HS-27A (cell line): ENCODE measurements around the gene LMBR1.
"Not testable (repeated sequence)": the region's sequence is repeated elsewhere in the genome, so short reads cannot be mapped to it uniquely, and the experiment has no call there.

Experiments
- DNase-seq: peaks from one replicate; pipeline ENCODE4 v3.0.0-alpha.2; 2012; ENCODE audit warnings: low read depth, missing footprints

Gene LMBR1

DNA sequence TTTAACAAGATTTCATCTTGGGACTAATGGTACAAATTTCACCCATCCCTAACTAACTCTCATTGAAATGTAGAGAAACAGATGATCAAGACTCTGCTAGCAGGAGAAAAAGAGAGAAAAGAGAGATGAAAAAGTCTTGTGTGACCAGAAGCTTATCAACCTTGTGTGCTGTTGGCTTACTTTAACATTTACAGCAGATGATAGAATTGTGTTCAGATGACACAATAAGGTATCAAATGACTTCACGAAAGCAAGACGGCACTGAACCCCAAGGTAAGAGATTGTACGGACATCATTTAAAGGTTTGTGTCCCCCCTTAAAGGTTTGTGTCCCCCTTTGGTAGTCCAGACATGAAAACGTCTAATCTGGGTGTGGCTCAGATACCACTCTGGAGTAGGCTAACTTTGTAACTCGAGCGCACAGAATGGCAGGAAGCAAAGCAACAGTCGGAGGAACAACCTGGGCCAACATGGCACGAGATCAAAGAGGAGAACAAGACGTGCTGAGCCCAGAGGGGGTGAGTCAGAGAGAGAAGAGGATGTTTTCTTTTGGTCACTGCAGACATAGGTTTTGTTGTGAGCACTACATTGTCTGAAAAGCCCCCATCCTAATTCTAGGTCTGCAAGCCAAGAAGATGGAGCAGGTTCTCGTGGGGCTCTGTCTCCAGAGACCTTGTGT, 10.4 kb upstream of the LMBR1 start:
- no peak for DNase-seq

DNA sequence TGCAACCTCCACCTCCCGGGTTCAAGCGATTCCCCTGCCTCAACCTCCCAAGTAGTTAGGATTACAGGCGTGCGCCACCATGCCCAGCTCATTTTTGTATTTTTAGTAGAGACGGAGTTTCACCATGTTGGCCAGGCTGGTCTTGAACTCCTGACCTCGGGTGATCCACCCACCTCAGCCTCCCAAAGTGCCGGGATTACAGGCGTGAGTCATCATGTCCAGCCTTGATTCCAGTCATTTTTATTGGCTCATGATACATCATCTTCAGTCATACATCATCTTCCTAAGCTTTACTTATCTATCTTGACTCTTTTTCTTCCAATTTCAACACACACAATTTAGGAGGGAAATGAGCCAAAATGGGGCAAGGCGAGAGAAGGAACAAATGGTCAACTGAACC, 7.1 kb upstream of the LMBR1 start:
- DNase-seq, result not testable (repeated sequence)

DNA sequence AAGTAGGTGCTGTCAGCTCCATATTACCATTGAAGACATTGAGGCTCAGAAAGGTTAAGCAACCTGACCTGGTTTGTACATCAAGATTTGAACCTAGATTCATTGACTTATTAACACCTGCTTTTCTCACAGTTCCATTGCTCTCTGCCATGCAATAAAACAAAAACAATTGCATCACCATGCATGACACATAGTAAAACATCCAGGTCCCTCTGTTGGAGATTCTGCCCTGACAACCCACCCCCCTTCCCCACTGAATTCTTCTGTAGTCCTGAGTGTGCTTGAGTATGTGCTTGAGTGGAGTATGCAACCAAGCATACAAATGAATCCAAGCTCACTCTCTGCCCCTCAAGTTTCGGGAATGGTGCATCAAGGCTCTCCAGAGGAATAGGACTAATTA, 6.0 kb upstream of the LMBR1 start:
- DNase-seq, result no peak

DNA sequence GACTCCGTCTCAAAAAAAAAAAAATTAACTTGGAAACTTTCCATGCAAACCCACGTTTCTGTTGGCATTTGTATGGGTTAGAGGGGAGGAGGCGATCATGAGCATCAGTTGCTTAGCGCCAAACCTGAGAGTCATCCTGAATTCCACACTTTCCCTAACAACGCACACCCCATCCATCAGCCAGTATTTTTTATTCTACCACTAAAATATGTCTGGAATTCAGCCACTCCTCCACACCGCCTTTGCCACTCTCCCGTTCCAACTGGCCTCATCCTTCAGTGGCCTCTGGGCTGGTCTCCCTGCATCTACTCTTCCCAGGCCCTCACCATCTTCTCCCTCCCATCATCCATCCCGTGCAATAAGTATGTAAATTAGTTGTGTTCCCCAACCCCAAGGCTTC, 4.7 kb upstream of the LMBR1 start:
- DNase-seq, result peak; percentile 63

DNA sequence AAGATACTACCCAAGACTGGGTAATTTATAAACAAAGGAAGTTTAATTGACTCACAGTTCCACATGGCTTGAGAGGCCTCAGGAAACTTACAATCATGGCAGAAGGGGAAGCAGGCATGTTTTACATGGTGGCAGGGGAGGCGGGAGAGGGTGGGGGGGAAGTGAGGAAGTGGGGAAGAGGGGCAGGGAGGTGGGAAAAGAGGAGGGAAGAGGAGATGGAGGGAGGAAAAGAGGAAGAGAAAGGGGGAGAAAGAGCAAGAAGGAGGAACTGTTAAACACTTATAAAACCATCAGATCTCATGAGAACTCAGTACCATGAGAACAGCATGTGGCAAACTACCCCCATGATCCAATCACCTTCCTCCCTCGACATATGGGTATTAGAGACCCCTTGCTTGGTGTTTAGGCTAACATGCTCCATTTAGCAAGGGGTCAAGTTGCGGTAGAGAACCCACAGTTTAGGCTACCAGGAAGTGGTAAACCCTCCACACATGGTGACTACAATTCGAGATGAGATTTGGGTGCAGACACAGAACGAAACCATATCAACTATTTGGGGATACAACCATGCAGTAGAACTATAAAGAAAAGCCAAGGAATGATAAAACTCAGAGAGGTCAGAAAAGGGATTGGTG, 3.5 kb upstream of the LMBR1 start:
- DNase-seq, result no peak

DNA sequence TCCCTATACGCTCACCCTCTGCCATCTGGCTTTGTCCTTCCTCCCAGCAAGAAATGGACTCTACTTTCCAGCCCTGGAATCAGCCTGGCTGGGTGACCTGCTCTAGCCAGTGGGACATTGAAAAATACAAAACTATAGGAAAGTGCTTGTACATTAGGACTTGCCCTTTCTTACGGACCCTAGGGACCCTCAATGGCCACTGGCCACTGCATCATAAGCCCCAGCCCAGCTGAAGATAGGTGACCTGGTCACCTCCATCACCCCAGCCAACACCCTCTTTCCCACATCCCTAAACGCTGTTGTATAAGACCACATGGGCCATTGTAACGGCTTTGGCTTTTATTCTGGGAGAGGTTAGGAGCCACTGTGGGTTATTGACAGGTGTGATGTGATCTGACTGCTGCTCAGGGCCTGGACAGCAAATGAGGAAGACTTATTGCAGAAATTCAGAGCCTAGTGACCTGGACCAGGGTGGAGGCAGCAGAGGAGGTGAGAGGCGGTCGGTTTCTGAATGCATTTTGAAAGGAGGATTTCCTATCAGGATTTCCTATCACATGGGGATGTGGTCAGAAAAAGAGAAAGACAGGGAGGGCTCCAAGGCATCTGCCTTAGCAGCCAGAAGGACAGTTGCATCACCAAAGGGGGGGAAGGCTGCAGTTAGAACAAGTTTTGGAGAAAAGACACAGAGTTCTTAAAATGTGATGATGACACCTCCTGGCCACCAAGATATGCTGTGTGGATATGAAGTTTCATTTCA, 2.2 kb upstream of the LMBR1 start:
- no peak for DNase-seq

DNA sequence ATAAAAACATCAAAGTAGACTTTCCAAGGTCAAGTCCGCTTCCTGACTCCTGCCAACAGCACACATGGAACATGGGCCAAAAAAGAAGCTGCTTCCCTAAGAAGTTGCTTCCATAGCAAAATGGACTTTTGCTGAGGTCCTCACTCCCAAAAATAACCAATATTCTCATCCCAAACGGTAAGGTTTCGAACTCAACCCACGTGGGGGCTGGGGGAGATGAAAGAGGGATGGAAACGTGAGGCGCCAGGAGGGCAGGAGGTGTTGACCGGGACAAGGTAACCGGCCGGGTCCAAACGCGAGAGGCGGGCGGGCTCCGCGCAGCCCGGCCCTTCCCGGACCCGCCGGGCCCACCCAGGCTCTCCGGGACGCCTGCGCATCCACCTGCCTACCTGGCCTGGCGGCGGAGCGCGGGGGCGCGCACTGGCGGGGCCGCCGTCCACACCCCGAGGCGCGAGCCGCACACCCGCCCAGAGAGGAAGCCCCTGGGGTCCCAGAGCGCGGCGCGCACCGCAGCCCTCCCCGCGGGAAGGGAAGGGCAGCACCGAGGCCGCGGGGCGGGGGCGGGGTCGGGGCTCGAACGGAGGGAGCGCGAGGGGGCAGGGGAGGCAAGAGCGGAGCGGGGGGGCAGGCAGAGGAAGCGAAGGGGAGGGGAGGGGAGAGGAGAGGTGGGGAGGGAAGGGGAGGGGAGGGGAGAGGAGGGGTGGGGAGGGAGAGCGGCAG, 742 bp downstream of the LMBR1 start:
- no peak for DNase-seq

DNA sequence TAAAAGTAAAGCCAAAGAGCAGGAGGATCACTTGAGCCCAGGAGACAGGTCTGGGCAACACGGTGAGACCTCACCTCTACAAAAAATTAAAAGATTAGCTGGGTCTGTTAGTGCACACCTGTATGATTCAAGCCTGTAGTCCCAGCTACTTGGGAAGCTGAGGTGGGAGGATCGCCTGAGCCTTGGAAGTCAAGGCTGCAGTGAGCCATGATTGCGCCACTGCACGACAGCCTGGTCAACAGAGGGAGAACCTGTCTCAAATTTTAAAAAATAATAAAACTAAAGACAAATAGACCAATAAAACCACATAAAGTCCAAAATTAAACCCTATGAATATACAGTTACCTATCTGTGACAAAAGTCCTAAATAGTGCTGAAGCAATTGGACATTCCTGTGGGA, 3.2 kb downstream of the LMBR1 start:
- no peak for DNase-seq

DNA sequence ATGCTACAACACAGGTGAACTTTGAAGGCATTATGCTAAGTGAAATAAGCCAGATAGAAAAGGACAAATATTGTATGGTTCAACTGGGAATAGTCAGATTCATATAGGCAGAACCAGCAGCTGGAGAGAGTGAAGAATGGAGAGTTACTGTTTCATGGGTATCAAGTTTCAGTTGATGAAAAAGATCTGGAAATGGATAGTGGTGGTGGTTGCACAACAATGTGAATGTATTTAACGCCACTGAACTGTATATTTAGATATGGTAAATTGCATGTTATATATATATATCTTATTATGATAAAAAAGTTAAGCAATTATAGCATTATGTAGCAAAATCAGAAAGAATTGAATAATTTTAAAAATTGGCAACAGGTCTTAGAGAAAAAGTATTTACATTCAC, 3.9 kb downstream of the LMBR1 start:
- no peak for DNase-seq

DNA sequence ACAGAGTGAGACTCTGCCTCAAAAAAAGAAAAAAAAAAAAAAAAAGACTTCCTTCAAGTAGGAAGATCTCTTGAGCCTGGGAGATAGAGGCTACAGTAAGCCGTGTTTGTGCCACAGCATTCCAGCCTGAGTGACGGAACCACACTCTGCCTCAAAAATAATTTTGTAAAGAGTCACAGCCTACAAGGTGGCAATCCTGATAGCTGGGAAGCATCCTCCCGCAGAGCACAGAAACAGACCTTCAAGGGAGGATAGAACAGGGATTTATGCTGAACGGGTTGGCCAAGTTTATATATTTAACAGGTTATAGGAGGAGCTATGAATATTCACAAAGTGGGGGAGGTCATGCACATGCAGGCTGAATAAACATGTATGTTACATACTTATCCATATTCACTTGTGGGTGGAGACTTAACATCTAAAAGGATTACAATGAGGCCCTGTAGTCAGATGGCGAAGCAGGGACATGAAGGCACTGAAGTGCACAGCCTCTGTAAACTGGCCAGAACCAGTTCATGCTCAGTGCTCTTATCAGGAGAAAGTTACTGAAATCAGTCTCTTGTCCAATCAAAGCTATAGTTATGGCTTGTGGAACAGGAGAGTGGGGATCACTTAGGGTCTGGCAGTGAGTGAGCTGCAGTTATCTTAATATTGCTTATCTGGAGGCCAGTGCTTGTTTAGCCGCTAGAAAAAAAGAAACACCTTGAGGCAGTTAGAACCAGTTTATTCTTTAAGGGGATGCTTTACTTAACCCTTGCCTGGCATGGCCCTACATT, 6.8 kb downstream of the LMBR1 start:
- no peak for DNase-seq

DNA sequence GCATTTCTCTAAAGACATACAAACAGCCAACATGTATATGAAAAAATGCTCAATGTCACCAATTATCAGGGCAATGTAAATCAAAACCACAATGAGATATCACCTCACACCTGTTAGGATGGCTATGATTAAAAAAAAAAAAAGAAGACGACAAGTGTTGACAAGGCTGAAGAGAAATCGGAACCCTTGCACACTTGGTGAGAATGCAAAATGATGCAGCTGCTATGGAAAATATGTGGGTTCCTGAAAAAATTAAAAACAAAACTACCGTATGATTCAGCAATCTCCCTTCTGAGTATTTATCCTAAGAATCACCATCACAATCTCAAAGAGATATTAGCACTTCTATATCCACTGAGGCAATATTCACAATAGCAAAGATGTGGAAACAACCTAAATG, 11.3 kb downstream of the LMBR1 start:
- no peak for DNase-seq

DNA sequence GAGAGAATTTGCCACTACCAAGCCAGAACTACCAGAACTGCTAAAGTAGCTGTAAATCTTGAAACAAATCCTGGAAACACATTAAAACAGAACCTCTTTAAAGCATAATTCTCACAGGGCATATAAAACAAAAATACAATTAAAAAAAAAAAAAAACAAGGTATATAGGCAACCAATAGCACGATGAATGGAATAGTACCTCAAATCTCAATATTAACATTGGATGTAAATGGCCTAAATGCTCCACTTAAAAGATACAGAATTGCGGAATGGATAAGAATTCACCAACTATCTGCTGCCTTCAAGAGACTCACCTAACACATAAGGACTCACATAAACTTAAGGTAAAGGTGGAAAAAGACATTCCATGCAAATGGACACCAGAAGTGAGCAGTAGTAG, 17.2 kb downstream of the LMBR1 start:
- DNase-seq, result no peak

DNA sequence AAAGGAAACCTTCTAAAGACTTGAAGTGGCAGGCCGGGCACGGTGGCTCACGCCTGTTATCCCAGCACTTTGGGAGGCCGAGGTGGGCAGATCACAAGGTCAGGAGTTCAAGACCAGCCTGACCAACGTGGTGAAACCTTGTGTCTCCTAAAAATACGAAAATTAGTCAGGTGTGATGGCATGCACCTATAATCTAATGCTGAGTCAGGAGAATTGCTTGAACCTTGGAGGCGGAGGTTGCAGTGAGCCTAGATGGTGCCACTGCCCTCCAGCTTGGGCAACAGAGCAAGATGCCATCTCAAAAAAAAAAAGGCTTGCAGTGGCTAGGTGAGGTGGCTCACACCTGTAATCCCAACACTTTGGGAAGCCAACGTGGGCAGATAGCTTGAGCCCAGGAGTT, 24.6 kb downstream of the LMBR1 start:
- not testable (repeated sequence) for DNase-seq

DNA sequence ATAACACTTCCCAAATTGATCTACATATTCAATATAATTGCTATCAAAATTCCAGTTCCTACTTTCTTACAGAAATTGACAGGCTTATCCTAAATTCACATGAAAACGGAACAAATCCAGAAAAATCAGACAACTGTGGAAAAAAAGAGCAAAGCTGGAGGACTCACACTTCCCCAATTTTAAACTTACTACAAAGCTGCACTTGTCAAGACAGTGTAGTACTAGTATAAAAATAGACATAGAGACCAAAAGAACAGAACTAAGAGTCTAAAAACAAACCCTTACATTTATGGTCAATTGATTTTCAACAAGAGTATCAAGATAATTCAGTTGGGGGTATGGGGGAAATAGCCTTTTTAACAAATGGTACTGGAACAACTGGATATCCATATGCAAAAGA, 27.5 kb downstream of the LMBR1 start:
- DNase-seq, result no peak

DNA sequence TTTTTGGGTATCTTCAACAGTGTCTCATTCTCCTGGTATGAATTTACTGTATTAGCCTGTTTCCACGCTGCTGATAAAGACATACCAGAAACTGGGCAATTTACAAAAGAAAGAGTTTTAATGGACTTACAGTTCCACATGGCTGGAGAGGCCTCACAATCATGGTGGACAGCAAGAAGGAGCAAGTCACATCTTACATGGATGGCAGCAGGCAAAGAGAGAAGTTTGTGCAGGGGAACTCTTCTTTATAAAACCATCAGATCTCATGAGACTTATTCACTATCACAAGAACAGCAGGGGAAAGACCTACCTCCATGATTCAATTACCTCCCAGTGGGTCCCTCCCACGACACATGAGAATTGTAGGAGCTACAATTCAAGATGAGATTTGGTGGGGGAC, 31.0 kb downstream of the LMBR1 start:
- DNase-seq, result not testable (repeated sequence)

DNA sequence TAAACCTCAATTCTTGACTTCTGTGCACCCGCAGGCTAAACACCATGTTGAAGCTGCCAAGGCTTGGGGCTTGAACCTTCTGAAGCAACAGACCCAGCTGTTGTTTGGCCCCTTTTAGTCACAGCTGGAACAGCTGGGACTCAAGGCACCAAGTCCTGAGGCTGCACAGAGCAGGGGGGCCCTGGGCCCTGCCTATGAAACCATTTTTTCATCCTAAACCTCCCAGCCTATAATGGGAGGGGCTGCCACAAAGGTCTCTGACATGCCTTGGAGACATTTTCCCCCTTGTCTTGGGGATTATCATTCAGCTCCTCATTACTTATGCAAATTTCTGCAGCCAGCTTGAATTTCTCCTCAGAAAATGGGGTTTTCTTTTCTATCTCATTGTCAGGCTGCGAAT, 31.8 kb downstream of the LMBR1 start:
- no peak for DNase-seq

DNA sequence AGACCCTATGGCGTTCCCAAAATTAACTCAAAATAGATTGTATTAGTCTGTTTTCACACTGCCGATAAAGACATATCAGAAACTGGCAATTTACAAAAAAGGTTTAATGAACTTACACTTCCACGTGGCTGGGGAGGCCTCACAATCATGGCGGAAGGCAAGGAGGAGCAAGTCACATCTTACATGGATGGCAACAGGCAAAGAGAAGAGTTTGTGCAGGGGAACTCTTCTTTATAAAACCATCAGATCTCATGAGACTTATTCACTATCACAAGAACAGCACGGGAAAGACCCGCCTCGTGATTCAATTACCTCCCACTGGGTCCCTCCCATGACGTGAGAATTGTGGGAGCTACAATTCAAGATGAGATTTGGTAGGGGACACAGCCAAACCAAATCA, 32.9 kb downstream of the LMBR1 start:
- not testable (repeated sequence) for DNase-seq

DNA sequence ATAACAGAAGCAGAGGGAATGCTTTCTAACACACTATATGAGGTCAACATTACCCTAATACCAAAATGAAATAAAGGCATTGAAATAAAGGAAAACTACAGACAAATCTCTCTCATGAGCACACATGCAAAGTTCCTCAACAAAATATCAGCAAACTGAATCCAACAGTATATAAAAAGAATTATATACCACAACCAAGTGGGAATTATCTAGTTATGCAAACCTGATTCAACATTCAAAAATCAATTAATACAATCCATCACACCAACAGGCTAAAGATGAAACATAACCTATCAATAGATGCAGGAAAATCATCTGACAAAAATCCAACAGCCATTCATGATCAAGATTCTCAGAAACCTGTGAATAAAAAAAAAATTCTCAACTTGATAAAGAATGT, 34.5 kb downstream of the LMBR1 start:
- DNase-seq, result no peak

DNA sequence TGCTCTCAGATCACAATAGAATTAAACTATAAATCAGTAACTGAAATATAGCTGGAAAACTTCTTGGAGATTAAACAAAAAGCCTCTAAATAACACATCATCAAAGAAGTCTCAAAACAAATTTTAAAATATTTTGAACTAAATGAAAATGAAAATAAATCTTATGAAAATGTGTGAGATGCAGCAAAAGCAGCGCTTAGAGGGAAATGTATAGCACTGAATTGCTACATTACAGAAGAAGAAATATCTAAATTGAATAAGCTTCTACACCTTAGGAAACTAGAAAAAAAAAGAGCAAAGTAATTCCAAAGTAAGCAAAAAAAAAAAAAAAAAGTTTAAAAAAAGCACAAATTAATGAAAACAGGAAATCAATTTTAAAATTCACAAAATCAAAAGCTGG, 35.2 kb downstream of the LMBR1 start:
- DNase-seq, result no peak

DNA sequence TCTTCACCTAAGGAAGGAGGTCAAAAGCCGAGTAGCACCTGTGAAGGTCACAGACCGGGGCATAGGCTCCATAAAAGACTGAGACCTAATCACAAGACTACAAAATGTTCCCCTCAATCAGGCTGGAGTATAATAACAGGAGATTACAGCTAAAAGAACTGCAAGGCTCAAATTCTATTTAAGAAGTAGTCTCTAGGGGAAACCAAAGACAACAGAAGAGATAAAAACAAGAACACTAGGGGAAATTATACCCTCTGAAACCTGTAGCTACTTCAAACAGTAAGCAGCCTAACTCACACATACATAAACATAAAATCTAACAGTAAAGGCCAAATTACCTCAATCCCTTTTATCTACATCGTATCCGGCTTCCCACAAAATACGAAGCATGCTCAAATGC, 38.3 kb downstream of the LMBR1 start:
- DNase-seq, result no peak

DNA sequence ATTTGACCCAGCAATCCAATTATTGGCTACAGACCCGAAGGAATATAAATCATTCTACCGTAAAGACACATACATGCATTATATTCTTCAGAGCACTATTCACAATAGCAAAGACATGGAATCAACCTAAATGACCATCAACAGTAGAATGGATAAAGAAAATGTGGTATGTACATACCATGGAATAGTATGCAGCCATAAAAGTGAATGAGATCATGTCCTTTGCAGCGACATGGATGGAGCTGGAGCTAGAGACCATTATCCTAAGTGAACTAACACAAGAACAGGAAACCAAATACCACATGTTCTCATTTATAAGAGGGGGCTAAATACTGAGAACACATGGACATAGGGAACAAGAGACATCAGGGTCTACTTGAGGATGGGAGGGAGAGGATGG, 44.0 kb downstream of the LMBR1 start:
- DNase-seq, result no peak
